ENCODE results near the gene ST6GALNAC4. TPM values are rescaled to one million over a fixed set of nuclear protein-coding genes. Genes with fewer than 3 reads are reported as not detected.

Gene ST6GALNAC4
- polyA plus RNA-seq, 3 donors, result 8.9 to 14.0 (median 10.3) TPM

DNA sequence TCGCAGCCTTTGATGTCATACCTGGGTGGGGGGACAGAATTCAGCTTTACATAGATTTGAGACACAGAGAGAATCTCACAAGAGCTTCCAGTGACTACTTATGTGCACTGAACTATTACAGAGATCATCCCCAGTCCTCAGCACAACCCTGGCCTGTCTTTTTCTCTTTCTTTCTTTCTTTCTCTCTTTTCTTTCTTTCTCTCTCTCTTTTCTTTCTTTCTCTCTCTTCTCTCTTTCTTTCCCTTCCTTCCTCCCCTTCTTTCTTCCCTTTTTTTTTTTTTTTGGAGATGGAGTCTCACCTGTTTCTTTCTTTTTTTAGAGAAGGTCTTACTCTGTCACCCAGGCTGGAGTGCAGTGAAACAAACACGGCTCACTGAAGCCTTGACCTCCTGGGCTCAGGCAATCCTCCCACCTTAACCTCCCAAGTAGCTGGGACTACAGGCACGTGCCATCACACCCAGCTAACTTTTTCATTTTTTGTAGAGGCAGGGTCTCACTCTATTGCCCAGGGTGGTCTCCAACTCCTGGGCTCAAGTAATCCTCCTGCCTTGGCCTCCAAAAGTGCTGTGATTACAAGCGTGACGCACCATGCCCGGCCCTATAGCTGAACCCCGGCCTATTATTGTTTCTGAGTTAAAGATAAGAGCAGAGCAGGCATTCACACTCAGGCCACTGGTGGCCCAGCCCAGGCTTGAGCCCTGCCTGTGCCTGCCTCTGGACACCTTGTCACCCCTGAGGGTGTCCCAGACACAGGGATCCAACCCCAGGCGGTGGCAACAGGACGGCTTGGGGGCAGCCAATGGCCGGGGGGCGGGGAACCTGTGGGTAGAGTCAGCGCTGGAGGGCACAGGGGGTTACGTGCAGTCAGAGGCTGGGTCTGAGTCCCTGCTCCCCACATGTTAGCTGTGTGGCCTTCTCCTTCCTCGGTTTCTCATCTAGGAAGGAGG lies 9.4 kb upstream of the ST6GALNAC4 start:
- peaks cover 33 to 81% of the 10 kb centered on the region in 2 donors for H3K27me3 ChIP-seq (ENCODE audit: control insufficient read depth in 2 of 2, insufficient read depth in 2 of 2, low read length in 2 of 2)
- TF ChIP-seq, protein P1, sequence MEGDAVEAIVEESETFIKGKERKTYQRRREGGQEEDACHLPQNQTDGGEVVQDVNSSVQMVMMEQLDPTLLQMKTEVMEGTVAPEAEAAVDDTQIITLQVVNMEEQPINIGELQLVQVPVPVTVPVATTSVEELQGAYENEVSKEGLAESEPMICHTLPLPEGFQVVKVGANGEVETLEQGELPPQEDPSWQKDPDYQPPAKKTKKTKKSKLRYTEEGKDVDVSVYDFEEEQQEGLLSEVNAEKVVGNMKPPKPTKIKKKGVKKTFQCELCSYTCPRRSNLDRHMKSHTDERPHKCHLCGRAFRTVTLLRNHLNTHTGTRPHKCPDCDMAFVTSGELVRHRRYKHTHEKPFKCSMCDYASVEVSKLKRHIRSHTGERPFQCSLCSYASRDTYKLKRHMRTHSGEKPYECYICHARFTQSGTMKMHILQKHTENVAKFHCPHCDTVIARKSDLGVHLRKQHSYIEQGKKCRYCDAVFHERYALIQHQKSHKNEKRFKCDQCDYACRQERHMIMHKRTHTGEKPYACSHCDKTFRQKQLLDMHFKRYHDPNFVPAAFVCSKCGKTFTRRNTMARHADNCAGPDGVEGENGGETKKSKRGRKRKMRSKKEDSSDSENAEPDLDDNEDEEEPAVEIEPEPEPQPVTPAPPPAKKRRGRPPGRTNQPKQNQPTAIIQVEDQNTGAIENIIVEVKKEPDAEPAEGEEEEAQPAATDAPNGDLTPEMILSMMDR (IDR thresholded peaks at IDR 0.05), result no peak
- H3K36me3 ChIP-seq (replicated peaks in 1 of 2; ENCODE audit: control insufficient read depth in 1 of 2, insufficient read depth in 2 of 2, low read length in 2 of 2), result no peaks in the 10 kb centered on the region
- H3K79me2 ChIP-seq (ENCODE audit: insufficient read depth, low read length), result no peaks in the 10 kb centered on the region
- peaks cover 0 to 14% of the 10 kb centered on the region in 2 donors for H3K9me3 ChIP-seq (replicated peaks in 1 of 2; ENCODE audit: control insufficient read depth in 1 of 2, insufficient read depth in 1 of 2, low read length in 2 of 2)
- H3K4me3 Mint-ChIP-seq, result peak overlapping the region in 1 of 2 donors; percentile 79
- peaks cover 0 to 7% (median 2%) of the 10 kb centered on the region in 7 donors for H3K9me3 Mint-ChIP-seq
- H3K4me3 ChIP-seq (replicated peaks in 1 of 3; ENCODE audit: low read depth in 2 of 3, low read length in 3 of 3), result no peak overlapping the region
- peak overlapping the region in 1 of 7 donors; percentile 50 for H3K27ac Mint-ChIP-seq
- peaks cover 9% of the 10 kb centered on the region for H4K20me1 ChIP-seq (ENCODE audit: insufficient read depth, low read length)
- peaks cover 28% of the 10 kb centered on the region for H3K4me1 Mint-ChIP-seq
- H3K4me2 ChIP-seq (replicated peaks; ENCODE audit: extremely low read depth, low read length, poor library complexity, severe bottlenecking), result no peak overlapping the region
- intact Hi-C loops (cut with micrococcal nuclease), result loop anchor here in 1 of 2 donors (10.0 kb wide), 1 partner anchor 331 kb away; no protein-coding TSS in a partner anchor
- peaks cover 35 to 38% of the 10 kb centered on the region in 2 donors for H3K4me1 ChIP-seq (ENCODE audit: control insufficient read depth in 1 of 2, insufficient read depth in 2 of 2, low read length in 2 of 2)
- DNase-seq, result no peak
- peaks cover 0 to 6% of the 10 kb centered on the region in 2 donors for H3K36me3 Mint-ChIP-seq
- H3K27me3 Mint-ChIP-seq (ENCODE audit: low read depth in 3 of 3), result peaks cover 73 to 92% (median 88%) of the 10 kb centered on the region in 3 donors
- H3K27ac ChIP-seq (ENCODE audit: low read depth in 1 of 2, low read length in 2 of 2), result no peak overlapping the region
- H3K9ac ChIP-seq (ENCODE audit: insufficient read depth, low read length, poor library complexity, severe bottlenecking), result no peak overlapping the region
- 77% methylated on average over 13 of the region's 14 CpGs for WGBS (ENCODE audit: insufficient coverage)
- no peak overlapping the region for H2AFZ ChIP-seq (ENCODE audit: insufficient read depth, low read depth, low read length, poor library complexity, severe bottlenecking)

DNA sequence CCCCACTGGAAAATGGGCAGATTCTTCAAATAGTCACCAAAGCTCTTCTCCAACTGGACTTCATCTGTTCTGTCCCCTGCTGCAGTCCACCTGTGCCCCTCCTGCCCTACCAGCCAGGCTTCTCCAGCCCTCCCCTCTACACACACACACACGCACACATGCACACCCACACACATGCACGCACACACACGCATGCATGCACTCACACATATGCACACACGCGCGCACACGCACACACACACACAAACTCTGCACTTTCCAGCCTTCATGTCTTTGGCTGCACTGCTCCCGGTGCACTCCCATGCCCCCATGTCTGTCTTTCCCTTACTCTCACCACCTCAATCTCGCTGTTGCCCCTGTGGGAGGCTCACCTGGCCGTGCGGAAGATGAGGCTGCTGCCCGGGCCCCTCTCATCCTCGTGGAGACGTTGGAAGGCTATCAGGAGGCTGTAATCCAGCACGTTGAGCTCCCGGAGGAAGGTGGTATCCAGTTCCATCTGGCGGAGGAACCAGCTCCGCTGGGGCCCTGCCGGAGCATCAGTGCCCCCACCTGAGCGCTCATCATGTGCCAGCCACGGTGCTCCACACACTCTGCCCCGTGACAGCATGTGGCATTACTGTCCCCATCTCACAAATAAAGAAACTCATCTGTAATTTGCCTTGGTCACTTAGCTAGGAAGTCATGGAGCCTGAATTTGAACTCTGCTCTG lies 8.0 kb upstream of the ST6GALNAC4 start:
- 93% methylated on average over 22 of the region's 22 CpGs for WGBS (ENCODE audit: insufficient coverage)
- intact Hi-C loops (cut with micrococcal nuclease), result loop anchor here (5.0 to 10.0 kb wide), 3 partner anchors 43 to 423 kb away; no protein-coding TSS in a partner anchor
- H3K4me3 ChIP-seq (replicated peaks in 1 of 3; ENCODE audit: low read depth in 2 of 3, low read length in 3 of 3), result no peak overlapping the region
- H3K27ac ChIP-seq (ENCODE audit: low read depth in 1 of 2, low read length in 2 of 2), result no peak overlapping the region
- H3K27me3 Mint-ChIP-seq (ENCODE audit: low read depth in 3 of 3), result peaks cover 66 to 80% (median 79%) of the 10 kb centered on the region in 3 donors
- TF ChIP-seq, protein P1 (IDR thresholded peaks at IDR 0.05), result no peak
- peaks cover 0 to 6% of the 10 kb centered on the region in 2 donors for H3K36me3 Mint-ChIP-seq
- peaks cover 3% of the 10 kb centered on the region for H4K20me1 ChIP-seq (ENCODE audit: insufficient read depth, low read length)
- H3K4me3 Mint-ChIP-seq, result peak overlapping the region in 1 of 2 donors; percentile 70
- H3K4me1 Mint-ChIP-seq, result peaks cover 31% of the 10 kb centered on the region
- H3K4me2 ChIP-seq (replicated peaks; ENCODE audit: extremely low read depth, low read length, poor library complexity, severe bottlenecking), result no peak overlapping the region
- no peaks in the 10 kb centered on the region for H3K36me3 ChIP-seq (replicated peaks in 1 of 2; ENCODE audit: control insufficient read depth in 1 of 2, insufficient read depth in 2 of 2, low read length in 2 of 2)
- H3K79me2 ChIP-seq (ENCODE audit: insufficient read depth, low read length), result no peaks in the 10 kb centered on the region
- H3K27me3 ChIP-seq (ENCODE audit: control insufficient read depth in 2 of 2, insufficient read depth in 2 of 2, low read length in 2 of 2), result peaks cover 28 to 71% of the 10 kb centered on the region in 2 donors
- peaks cover 33 to 36% of the 10 kb centered on the region in 2 donors for H3K4me1 ChIP-seq (ENCODE audit: control insufficient read depth in 1 of 2, insufficient read depth in 2 of 2, low read length in 2 of 2)
- peak overlapping the region in 1 of 7 donors; percentile 4 for H3K27ac Mint-ChIP-seq
- H2AFZ ChIP-seq (ENCODE audit: insufficient read depth, low read depth, low read length, poor library complexity, severe bottlenecking), result no peak overlapping the region
- peaks cover 0 to 7% (median 2%) of the 10 kb centered on the region in 7 donors for H3K9me3 Mint-ChIP-seq
- DNase-seq, result no peak
- no peak overlapping the region for H3K9ac ChIP-seq (ENCODE audit: insufficient read depth, low read length, poor library complexity, severe bottlenecking)
- peaks cover 0 to 14% of the 10 kb centered on the region in 2 donors for H3K9me3 ChIP-seq (replicated peaks in 1 of 2; ENCODE audit: control insufficient read depth in 1 of 2, insufficient read depth in 1 of 2, low read length in 2 of 2)
